Activated CD4-positive, alpha-beta T cell treated with anti-CD3 and anti-CD28 coated beads, Interleukin-2, amount 50 U/mL, for 24 hours (primary cell): Measurements from ENCODE around the gene HHLA2.
"Not testable (repeated sequence)": the region's sequence is repeated elsewhere in the genome, so short reads cannot be mapped to it uniquely, and the experiment has no call there.

ENCODE experiments used
- DNase-seq, 2 donors: peaks; one replicate each; pipeline ENCODE4 v3.0.0-alpha.2; 2020; ENCODE audit warnings: low read depth in 1 of 2, low spot score in 1 of 2

HHLA2 gene

GRCh38 chr3:108341911-108342310 is 45.6 kb downstream of the HHLA2 start:
- no peak for DNase-seq

GRCh38 chr3:108342837-108343486 is 46.6 kb downstream of the HHLA2 start:
- no peak for DNase-seq

- DNase-seq, result no peak
Observed at GRCh38 chr3:108343491-108343890, 47.1 kb downstream of the HHLA2 start.

- DNase-seq, result no peak
Observed at GRCh38 chr3:108345492-108346205, 49.3 kb downstream of the HHLA2 start.

GRCh38 chr3:108346301-108347227 is 50.2 kb downstream of the HHLA2 start:
- DNase-seq, result no peak

GRCh38 chr3:108352176-108352575 is 55.8 kb downstream of the HHLA2 start:
- no peak for DNase-seq

GRCh38 chr3:108354562-108354961 is 58.2 kb downstream of the HHLA2 start:
- no peak for DNase-seq

- DNase-seq, result no peak
Observed at GRCh38 chr3:108357042-108357441, 60.7 kb downstream of the HHLA2 start.

GRCh38 chr3:108359011-108359410 is 62.7 kb downstream of the HHLA2 start:
- DNase-seq, result no peak

GRCh38 chr3:108376026-108376425 is 79.7 kb downstream of the HHLA2 start:
- no peak for DNase-seq

GRCh38 chr3:108377384-108377783 is 81.0 kb downstream of the HHLA2 start:
- DNase-seq, result no peak

GRCh38 chr3:108378153-108378951 is 82.0 kb downstream of the HHLA2 start:
- no peak for DNase-seq

- not testable (repeated sequence) for DNase-seq
Observed at GRCh38 chr3:108378952-108379342, 82.6 kb downstream of the HHLA2 start.

GRCh38 chr3:108380128-108380795 is 83.9 kb downstream of the HHLA2 start:
- no peak for DNase-seq

- no peak for DNase-seq
Observed at GRCh38 chr3:108381529-108382140, 85.3 kb downstream of the HHLA2 start.

- no peak for DNase-seq
Observed at GRCh38 chr3:108383306-108383705, 87.0 kb downstream of the HHLA2 start.

GRCh38 chr3:108387063-108387462 is 90.7 kb downstream of the HHLA2 start:
- no peak for DNase-seq

GRCh38 chr3:108388136-108389132 is 92.1 kb downstream of the HHLA2 start:
- DNase-seq, result peak in 1 of 2 donors; percentile 25

- no peak for DNase-seq
Observed at GRCh38 chr3:108389372-108389771, 93.0 kb downstream of the HHLA2 start.
